HepG2 (cell line): ENCODE measurements around the gene MARK2. TPM values are rescaled to one million over a fixed set of nuclear protein-coding genes. Genes with fewer than 3 reads are reported as not detected.

Experiments
- ARNT ChIP-seq: fragments of 450-650 bp; IDR thresholded peaks from 2 replicates; pipeline ENCODE4 v1.6.1; 2017
- BORCS8-MEF2B ChIP-seq: sonication (generic); formaldehyde crosslinking; IDR thresholded peaks from 2 replicates; pipeline ENCODE4 v1.8.0; 2022; ENCODE audit warnings: mild to moderate bottlenecking, missing genetic modification reagents
- DMAP1 ChIP-seq: IDR thresholded peaks from 2 replicates; pipeline ENCODE4 v1.6.1; 2016
- HMG20B ChIP-seq: conservative IDR thresholded peaks from 2 replicates; pipeline ENCODE4 v1.6.1; 2016; ENCODE audit warnings: missing genetic modification reagents, missing compliant biosample characterization
- KLF9 ChIP-seq: IDR thresholded peaks from 2 replicates; pipeline ENCODE4 v1.6.1; 2016; ENCODE audit warnings: low read depth
- KMT2A ChIP-seq: sonication (generic); formaldehyde crosslinking; IDR thresholded peaks from 2 replicates; pipeline ENCODE4 v1.4.0; 2020; ENCODE audit warnings: missing genetic modification reagents
- MAZ ChIP-seq, 2 experiments: sonication (generic) in 1 of 2; formaldehyde crosslinking in 1 of 2; IDR thresholded peaks; 2 replicates each; pipeline versions ENCODE4 v1.5.0 to v1.6.1; 2012 to 2020; ENCODE audit warnings: low read depth in 2 of 2, mild to moderate bottlenecking in 2 of 2, borderline replicate concordance in 1 of 2, improper control_type of control experiment in 1 of 2, low read length in 1 of 2, missing genetic modification reagents in 1 of 2, moderate library complexity in 1 of 2
- NFKBIZ ChIP-seq: IDR thresholded peaks from 2 replicates; pipeline ENCODE4 v1.6.1; 2018; ENCODE audit warnings: missing genetic modification reagents, missing compliant biosample characterization
- POGK ChIP-seq: sonication (generic); formaldehyde crosslinking; conservative IDR thresholded peaks from 2 replicates; pipeline ENCODE4 v1.8.0; 2022; ENCODE audit warnings: mild to moderate bottlenecking, moderate library complexity, missing genetic modification reagents
- SMAD1 ChIP-seq: sonication (generic); formaldehyde crosslinking; IDR thresholded peaks from 2 replicates; pipeline ENCODE4 v1.4.0; 2020; ENCODE audit warnings: missing genetic modification reagents, low read depth, mild to moderate bottlenecking, borderline replicate concordance
- TBX3 ChIP-seq: fragments of 450-650 bp; IDR thresholded peaks from 2 replicates; pipeline ENCODE4 v1.6.1; 2017; ENCODE audit warnings: antibody characterized with exemption, mild to moderate bottlenecking, inconsistent platforms, borderline replicate concordance
- ZNF225 ChIP-seq: sonication (generic); formaldehyde crosslinking; IDR thresholded peaks from 2 replicates; pipeline ENCODE4 v1.4.0; 2020; ENCODE audit warnings: mild to moderate bottlenecking, missing genetic modification reagents
- ZNF235 ChIP-seq: sonication (generic); formaldehyde crosslinking; IDR thresholded peaks from 2 replicates; pipeline ENCODE4 v1.8.1; 2023; ENCODE audit warnings: mild to moderate bottlenecking, missing genetic modification reagents, borderline replicate concordance
- ZNF616 ChIP-seq: sonication (generic); formaldehyde crosslinking; IDR thresholded peaks from 2 replicates; pipeline ENCODE4 v1.5.0; 2020; ENCODE audit warnings: low read depth, mild to moderate bottlenecking, missing genetic modification reagents
- ZNF879 ChIP-seq: sonication (generic); formaldehyde crosslinking; IDR thresholded peaks from 2 replicates; pipeline ENCODE4 v1.8.1; 2023; ENCODE audit warnings: missing genetic modification reagents
- polyA plus RNA-seq, 8 experiments: library from polyadenylated mRNA; depleted of rRNA in 3 of 8; stranded (reverse) in 7 of 8; unstranded in 1 of 8; fragments of >200 nt; fragmentation: Illumina TruSeq in 4 of 8; extraction: Trizol in 4 of 8; gene quantifications; 2 replicates each; pipeline versions ENCODE4 v1.2.1 to v1.2.3, GENCODE V29; 2011 to 2016; ENCODE audit warnings: low read depth in 4 of 8, missing spikeins in 1 of 8, mixed read lengths in 1 of 8; ENCODE audit not compliant: insufficient read depth in 1 of 8
- total RNA-seq, 5 experiments: library from RNA; depleted of rRNA; stranded (reverse); fragments of >200 nt; fragmentation: Illumina TruSeq; extraction: Trizol; gene quantifications; 2 replicates each; pipeline ENCODE4 v1.2.3, GENCODE V29; 2016; ENCODE audit warnings: low read depth in 1 of 5
- TF ChIP-seq, protein P1 (sequence below): sonication (generic); formaldehyde crosslinking; IDR thresholded peaks from 2 replicates; pipeline ENCODE4 v1.4.0; 2020; ENCODE audit warnings: missing genetic modification reagents
- TF ChIP-seq, protein P2 (sequence below): sonication (generic); formaldehyde crosslinking; IDR thresholded peaks from 2 replicates; pipeline ENCODE4 v1.5.0; 2020; ENCODE audit warnings: mild to moderate bottlenecking, missing genetic modification reagents

The MARK2 gene
- total and polyA plus RNA-seq, 2 of the 13 experiments (the other 11 are each of a cell fraction or from before 2014, with no cell fraction given), result 13.5 to 13.9 TPM

GRCh38 chr11:63888170-63889086, 49.5 kb downstream of the MARK2 start (continued):
- TF ChIP-seq, protein P1, sequence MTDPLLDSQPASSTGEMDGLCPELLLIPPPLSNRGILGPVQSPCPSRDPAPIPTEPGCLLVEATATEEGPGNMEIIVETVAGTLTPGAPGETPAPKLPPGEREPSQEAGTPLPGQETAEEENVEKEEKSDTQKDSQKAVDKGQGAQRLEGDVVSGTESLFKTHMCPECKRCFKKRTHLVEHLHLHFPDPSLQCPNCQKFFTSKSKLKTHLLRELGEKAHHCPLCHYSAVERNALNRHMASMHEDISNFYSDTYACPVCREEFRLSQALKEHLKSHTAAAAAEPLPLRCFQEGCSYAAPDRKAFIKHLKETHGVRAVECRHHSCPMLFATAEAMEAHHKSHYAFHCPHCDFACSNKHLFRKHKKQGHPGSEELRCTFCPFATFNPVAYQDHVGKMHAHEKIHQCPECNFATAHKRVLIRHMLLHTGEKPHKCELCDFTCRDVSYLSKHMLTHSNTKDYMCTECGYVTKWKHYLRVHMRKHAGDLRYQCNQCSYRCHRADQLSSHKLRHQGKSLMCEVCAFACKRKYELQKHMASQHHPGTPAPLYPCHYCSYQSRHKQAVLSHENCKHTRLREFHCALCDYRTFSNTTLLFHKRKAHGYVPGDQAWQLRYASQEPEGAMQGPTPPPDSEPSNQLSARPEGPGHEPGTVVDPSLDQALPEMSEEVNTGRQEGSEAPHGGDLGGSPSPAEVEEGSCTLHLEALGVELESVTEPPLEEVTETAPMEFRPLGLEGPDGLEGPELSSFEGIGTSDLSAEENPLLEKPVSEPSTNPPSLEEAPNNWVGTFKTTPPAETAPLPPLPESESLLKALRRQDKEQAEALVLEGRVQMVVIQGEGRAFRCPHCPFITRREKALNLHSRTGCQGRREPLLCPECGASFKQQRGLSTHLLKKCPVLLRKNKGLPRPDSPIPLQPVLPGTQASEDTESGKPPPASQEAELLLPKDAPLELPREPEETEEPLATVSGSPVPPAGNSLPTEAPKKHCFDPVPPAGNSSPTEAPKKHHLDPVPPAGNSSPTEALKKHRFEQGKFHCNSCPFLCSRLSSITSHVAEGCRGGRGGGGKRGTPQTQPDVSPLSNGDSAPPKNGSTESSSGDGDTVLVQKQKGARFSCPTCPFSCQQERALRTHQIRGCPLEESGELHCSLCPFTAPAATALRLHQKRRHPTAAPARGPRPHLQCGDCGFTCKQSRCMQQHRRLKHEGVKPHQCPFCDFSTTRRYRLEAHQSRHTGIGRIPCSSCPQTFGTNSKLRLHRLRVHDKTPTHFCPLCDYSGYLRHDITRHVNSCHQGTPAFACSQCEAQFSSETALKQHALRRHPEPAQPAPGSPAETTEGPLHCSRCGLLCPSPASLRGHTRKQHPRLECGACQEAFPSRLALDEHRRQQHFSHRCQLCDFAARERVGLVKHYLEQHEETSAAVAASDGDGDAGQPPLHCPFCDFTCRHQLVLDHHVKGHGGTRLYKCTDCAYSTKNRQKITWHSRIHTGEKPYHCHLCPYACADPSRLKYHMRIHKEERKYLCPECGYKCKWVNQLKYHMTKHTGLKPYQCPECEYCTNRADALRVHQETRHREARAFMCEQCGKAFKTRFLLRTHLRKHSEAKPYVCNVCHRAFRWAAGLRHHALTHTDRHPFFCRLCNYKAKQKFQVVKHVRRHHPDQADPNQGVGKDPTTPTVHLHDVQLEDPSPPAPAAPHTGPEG (CRISPR knock-in tag), result no peak
- TF ChIP-seq KLF9, result no peak
- peak; percentile 89 for TF ChIP-seq MAZ (IDR thresholded peaks at IDR 0.05; ENCODE audit: borderline replicate concordance, low read depth, low read length)
- peak; percentile 82 for TF ChIP-seq MAZ (CRISPR knock-in tag; IDR thresholded peaks at IDR 0.05; ENCODE audit: low read depth)
- peak; percentile 64; the same call in 1 of the 2 replicates for TF ChIP-seq KMT2A (CRISPR knock-in tag)
- no peak for TF ChIP-seq ZNF879 (CRISPR knock-in tag)
- TF ChIP-seq ZNF235 (CRISPR knock-in tag), result 0 out of 2 replicates have a peak, but pooled peaks have one; percentile 53
- TF ChIP-seq HMG20B (CRISPR knock-in tag), result 0 out of 2 replicates have a peak, but pooled peaks have one; percentile 32
- 0 out of 2 replicates have a peak, but pooled peaks have one; percentile 31 for TF ChIP-seq POGK (CRISPR knock-in tag)
- TF ChIP-seq BORCS8-MEF2B (CRISPR knock-in tag), result peak; percentile 84
- TF ChIP-seq, protein P2, sequence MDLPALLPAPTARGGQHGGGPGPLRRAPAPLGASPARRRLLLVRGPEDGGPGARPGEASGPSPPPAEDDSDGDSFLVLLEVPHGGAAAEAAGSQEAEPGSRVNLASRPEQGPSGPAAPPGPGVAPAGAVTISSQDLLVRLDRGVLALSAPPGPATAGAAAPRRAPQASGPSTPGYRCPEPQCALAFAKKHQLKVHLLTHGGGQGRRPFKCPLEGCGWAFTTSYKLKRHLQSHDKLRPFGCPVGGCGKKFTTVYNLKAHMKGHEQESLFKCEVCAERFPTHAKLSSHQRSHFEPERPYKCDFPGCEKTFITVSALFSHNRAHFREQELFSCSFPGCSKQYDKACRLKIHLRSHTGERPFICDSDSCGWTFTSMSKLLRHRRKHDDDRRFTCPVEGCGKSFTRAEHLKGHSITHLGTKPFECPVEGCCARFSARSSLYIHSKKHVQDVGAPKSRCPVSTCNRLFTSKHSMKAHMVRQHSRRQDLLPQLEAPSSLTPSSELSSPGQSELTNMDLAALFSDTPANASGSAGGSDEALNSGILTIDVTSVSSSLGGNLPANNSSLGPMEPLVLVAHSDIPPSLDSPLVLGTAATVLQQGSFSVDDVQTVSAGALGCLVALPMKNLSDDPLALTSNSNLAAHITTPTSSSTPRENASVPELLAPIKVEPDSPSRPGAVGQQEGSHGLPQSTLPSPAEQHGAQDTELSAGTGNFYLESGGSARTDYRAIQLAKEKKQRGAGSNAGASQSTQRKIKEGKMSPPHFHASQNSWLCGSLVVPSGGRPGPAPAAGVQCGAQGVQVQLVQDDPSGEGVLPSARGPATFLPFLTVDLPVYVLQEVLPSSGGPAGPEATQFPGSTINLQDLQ, result no peak
- 0 out of 2 replicates have a peak, but pooled peaks have one; percentile 44 for TF ChIP-seq SMAD1 (CRISPR knock-in tag)
- TF ChIP-seq NFKBIZ (CRISPR knock-in tag), result 0 out of 2 replicates have a peak, but pooled peaks have one; percentile 49
- peak; percentile 57; the same call in 1 of the 2 replicates for TF ChIP-seq TBX3
- no peak for TF ChIP-seq ZNF616 (CRISPR knock-in tag)
- TF ChIP-seq DMAP1, result peak; percentile 89
- no peak for TF ChIP-seq ARNT
- TF ChIP-seq ZNF225 (CRISPR knock-in tag), result no peak; the same call in 1 of the 2 replicates
